PC-3 (cell line): ENCODE data around the gene FAM13A. TPM values are rescaled to one million over a fixed set of nuclear protein-coding genes. Genes with fewer than 3 reads are reported as not detected.

Source experiments
- ATAC-seq: fragments of 200-7000 bp; cut with Tn5 transposase; 2 replicates; pipeline ENCODE4 v1.9.1; 2020; ENCODE audit warnings: mild to moderate bottlenecking, moderate library complexity
- BruUV-seq: library from RNA; stranded (reverse); fragments of 400-500 nt; replicated peaks from 2 replicates; lab custom pipeline; 2021; lab: Mats Ljungman, UMichigan
- CTCF ChIA-PET: fragments of 300-600 bp; sonication (Branson Sonifier 250); formaldehyde crosslinking; loops from one replicate; lab custom pipeline; 2022; ENCODE audit warnings: antibody characterized with exemption; lab: Charles Lee
- POLR2A ChIA-PET: fragments of 300-600 bp; sonication (Branson Sonifier 250); formaldehyde crosslinking; loops from one replicate; lab custom pipeline; 2022; ENCODE audit warnings: antibody characterized with exemption; ENCODE audit not compliant: unreplicated experiment; lab: Charles Lee
- DNase-seq: peaks from one replicate; pipeline ENCODE4 v3.0.0-alpha.2; 2015
- H2AFZ ChIP-seq: fragments of 300-600 bp; sonication (generic); 2 replicates; pipeline ENCODE4 v1.6.0; 2016; ENCODE audit warnings: antibody characterized with exemption, low read length
- H3F3A ChIP-seq: fragments of 300-600 bp; sonication (generic); one replicate; pipeline ENCODE4 v1.6.0; 2017; ENCODE audit warnings: antibody characterized with exemption, low read length, control low read depth, mild to moderate bottlenecking; ENCODE audit not compliant: unreplicated experiment
- H3K27ac ChIP-seq: fragments of 300-600 bp; sonication (generic); 2 replicates; pipeline ENCODE4 v1.5.1; 2016; ENCODE audit warnings: mild to moderate bottlenecking, low read length
- H3K27me3 ChIP-seq: fragments of 300-600 bp; sonication (generic); 2 replicates; pipeline ENCODE4 v1.6.1; 2016; ENCODE audit warnings: low read length, mixed read lengths
- H3K36me3 ChIP-seq: fragments of 300-600 bp; sonication (generic); 2 replicates; pipeline ENCODE4 v1.6.1; 2016; ENCODE audit warnings: low read depth, mixed run types, low read length, mixed read lengths
- H3K4me1 ChIP-seq: fragments of 300-600 bp; sonication (generic); 2 replicates; pipeline ENCODE4 v1.5.1; 2016; ENCODE audit warnings: low read length; ENCODE audit not compliant: insufficient read depth
- H3K4me2 ChIP-seq: fragments of 300-600 bp; sonication (generic); 2 replicates; pipeline ENCODE4 v1.6.0; 2016; ENCODE audit warnings: low read length
- H3K4me3 ChIP-seq: fragments of 300-600 bp; sonication (generic); 2 replicates; pipeline ENCODE4 v1.5.1; 2016; ENCODE audit warnings: mild to moderate bottlenecking, low read length, mixed read lengths
- H3K79me2 ChIP-seq: fragments of 300-600 bp; sonication (generic); 2 replicates; pipeline ENCODE4 v1.6.1; 2017; ENCODE audit warnings: low read length, mixed read lengths
- H3K9ac ChIP-seq: fragments of 300-600 bp; sonication (generic); 2 replicates; pipeline ENCODE4 v1.6.0; 2016; ENCODE audit warnings: mild to moderate bottlenecking, low read length
- H3K9me2 ChIP-seq: fragments of 300-600 bp; sonication (generic); replicated peaks from 2 replicates; pipeline ENCODE4 v1.6.1; 2016; ENCODE audit warnings: mixed run types, low read length, mixed read lengths
- H3K9me3 ChIP-seq: fragments of 300-600 bp; sonication (generic); 2 replicates; pipeline ENCODE4 v1.6.1; 2016; ENCODE audit warnings: low read length, mixed read lengths
- H4K20me1 ChIP-seq: fragments of 300-600 bp; sonication (generic); 2 replicates; pipeline ENCODE4 v1.6.1; 2016; ENCODE audit warnings: low read length, mixed read lengths
- CTCF ChIP-seq: fragments of 300-600 bp; sonication (generic); conservative IDR thresholded peaks from 2 replicates; pipeline ENCODE4 v1.5.1; 2017; ENCODE audit warnings: antibody characterized with exemption, low read depth, mild to moderate bottlenecking, low read length
- EZH2 ChIP-seq: fragments of 300-600 bp; sonication (generic); IDR thresholded peaks from one replicate; pipeline ENCODE4 v1.6.1; 2017; ENCODE audit warnings: antibody characterized with exemption, mild to moderate bottlenecking, low read length; ENCODE audit not compliant: unreplicated experiment
- EZH2phosphoT487 ChIP-seq: fragments of 300-600 bp; sonication (generic); IDR thresholded peaks from 2 replicates; pipeline ENCODE4 v1.6.1; 2018; ENCODE audit warnings: mild to moderate bottlenecking, antibody characterized with exemption, low read length, borderline replicate concordance
- intact Hi-C: fragments of 100-400 bp; cut with micrococcal nuclease; formaldehyde crosslinking; loops from 2 replicates; pipeline ENCODE4 v1.9.0; 2023
- total RNA-seq: library from RNA; depleted of rRNA; stranded (reverse); fragments of >200 nt; gene quantifications from 2 replicates; pipeline ENCODE4 v1.2.3, GENCODE V29; 2014

Gene FAM13A
- total RNA-seq, 1 experiment from 2014 or later, result 8.6 TPM

GRCh38 chr4:89048906-89049601 lies 7.9 kb downstream of the FAM13A start:
- intact Hi-C loops, result no loop called here
- ATAC-seq (no peak), DNase-seq (no peak)
- Histone ChIP-seq H3K9ac (no peak overlapping the region), H3K4me2 (no peak overlapping the region), H2AFZ (no peak overlapping the region), H3K9me2 (no peaks in the 10 kb centered on the region), H3K36me3 (no peaks in the 10 kb centered on the region), H3K27me3 (no peaks in the 10 kb centered on the region), H4K20me1 (no peaks in the 10 kb centered on the region), H3K9me3 (no peaks in the 10 kb centered on the region), H3K79me2 (peaks cover 14% of the 10 kb centered on the region; the same call in 1 of the 2 replicates), H3F3A (no peaks in the 10 kb centered on the region), H3K27ac (no peak overlapping the region), H3K4me1 (no peaks in the 10 kb centered on the region), H3K4me3 (no peak overlapping the region)
- no TSS peak for BruUV-seq
- ChIA-PET CTCF (no interaction called here), POLR2A (no interaction called here)
- TF ChIP-seq EZH2phosphoT487 (no peak), EZH2 (no peak), CTCF (no peak)

GRCh38 chr4:89044147-89044900 lies 12.7 kb downstream of the FAM13A start:
- CTCF ChIA-PET, result no interaction called here
- Histone ChIP-seq H3F3A (no peaks in the 10 kb centered on the region), H3K79me2 (no peaks in the 10 kb centered on the region), H3K27me3 (no peaks in the 10 kb centered on the region), H3K36me3 (no peaks in the 10 kb centered on the region), H3K9me2 (no peaks in the 10 kb centered on the region), H2AFZ (no peak overlapping the region), H4K20me1 (no peaks in the 10 kb centered on the region), H3K9me3 (no peaks in the 10 kb centered on the region), H3K9ac (no peak overlapping the region), H3K27ac (no peak overlapping the region), H3K4me2 (no peak overlapping the region), H3K4me3 (no peak overlapping the region), H3K4me1 (no peaks in the 10 kb centered on the region)
- ATAC-seq, result no peak
- BruUV-seq, result no TSS peak
- DNase-seq, result no peak
- no peak for TF ChIP-seq EZH2phosphoT487
- no peak for TF ChIP-seq CTCF
- no peak for TF ChIP-seq EZH2
- POLR2A ChIA-PET, result no interaction called here
- intact Hi-C loops, result no loop called here

GRCh38 chr4:89042055-89042454 lies 14.9 kb downstream of the FAM13A start:
- Histone ChIP-seq H2AFZ (no peak overlapping the region), H3K36me3 (no peaks in the 10 kb centered on the region), H3K27me3 (no peaks in the 10 kb centered on the region), H3K79me2 (no peaks in the 10 kb centered on the region), H3K4me1 (no peaks in the 10 kb centered on the region), H3K9me3 (no peaks in the 10 kb centered on the region), H3K4me2 (no peak overlapping the region), H3K4me3 (no peak overlapping the region), H3K9me2 (no peaks in the 10 kb centered on the region), H3K27ac (no peak overlapping the region), H4K20me1 (no peaks in the 10 kb centered on the region), H3K9ac (no peak overlapping the region), H3F3A (no peaks in the 10 kb centered on the region)
- TF ChIP-seq CTCF, result no peak
- TF ChIP-seq EZH2, result no peak
- TF ChIP-seq EZH2phosphoT487, result no peak
- intact Hi-C loops, result no loop called here
- ChIA-PET POLR2A (no interaction called here), CTCF (no interaction called here)
- ATAC-seq, result no peak
- no TSS peak for BruUV-seq
- no peak for DNase-seq
